AG08395 (cell line): ENCODE data around the gene CD300LD.

Experiments used
- DNase-seq: peaks from one replicate; pipeline ENCODE4 v3.0.0; 2012; ENCODE audit warnings: mixed read lengths, low spot score

The CD300LD gene

DNA sequence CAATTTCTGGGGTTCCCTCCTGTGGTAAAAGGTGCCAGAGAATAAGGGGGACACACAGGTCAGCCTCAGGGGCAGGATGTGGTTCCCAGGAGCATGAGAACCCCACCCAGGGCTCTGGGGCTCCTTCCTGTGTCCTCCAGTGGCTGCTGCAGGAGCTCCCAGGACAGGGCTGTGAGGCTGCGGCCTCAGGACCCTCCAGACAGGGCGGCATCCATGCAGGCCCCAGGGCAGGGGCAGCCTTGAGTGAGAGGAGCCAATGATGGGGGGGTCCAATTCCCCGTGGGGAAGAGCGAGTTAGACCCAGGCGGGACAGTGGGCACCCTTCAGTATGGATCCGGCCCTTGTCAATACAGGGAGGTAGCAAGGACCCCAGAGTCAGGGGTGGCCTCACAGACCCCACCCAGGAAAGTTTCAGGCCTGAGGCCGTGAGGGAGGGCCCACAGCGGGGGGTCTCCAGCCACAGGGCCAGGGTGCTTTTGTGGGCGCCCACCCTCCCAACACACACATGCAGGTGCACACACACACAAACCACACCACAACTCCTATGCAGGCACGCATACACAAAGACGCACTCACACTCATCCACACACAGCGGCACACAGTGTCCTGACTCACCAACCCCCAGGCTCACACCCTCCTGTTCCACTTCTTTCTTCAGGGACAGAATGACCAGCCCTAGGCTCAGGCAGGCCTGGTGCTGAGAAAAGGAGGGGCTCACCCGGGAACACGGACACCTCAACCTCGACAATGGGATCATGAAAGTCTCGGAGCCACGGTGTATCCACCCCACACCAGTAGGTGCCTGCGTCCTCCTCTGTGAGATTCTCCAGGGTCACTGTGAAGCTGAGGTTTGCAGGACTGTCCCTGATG, 48.0 kb downstream of the CD300LD start:
- no peak for DNase-seq

DNA sequence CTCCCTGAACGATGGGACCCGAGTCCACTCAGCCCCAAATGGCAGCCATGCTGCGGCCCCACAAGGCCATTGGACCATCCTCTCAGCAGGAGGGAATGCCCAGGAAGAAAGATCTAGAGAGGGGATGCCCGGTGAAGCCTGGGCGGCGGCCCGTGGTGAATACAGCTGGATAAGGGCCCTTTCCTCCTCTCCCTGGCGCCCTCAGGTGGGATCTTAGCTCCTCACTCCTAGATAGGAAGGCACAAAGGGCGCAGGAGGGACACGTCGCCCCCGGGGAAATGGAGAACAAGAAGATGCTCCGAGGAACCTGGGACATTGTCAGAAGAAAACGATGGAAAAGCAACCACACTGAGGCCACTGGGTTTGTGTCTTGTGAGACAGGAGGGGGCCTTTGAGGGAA, 48.7 kb downstream of the CD300LD start:
- DNase-seq: no peak

DNA sequence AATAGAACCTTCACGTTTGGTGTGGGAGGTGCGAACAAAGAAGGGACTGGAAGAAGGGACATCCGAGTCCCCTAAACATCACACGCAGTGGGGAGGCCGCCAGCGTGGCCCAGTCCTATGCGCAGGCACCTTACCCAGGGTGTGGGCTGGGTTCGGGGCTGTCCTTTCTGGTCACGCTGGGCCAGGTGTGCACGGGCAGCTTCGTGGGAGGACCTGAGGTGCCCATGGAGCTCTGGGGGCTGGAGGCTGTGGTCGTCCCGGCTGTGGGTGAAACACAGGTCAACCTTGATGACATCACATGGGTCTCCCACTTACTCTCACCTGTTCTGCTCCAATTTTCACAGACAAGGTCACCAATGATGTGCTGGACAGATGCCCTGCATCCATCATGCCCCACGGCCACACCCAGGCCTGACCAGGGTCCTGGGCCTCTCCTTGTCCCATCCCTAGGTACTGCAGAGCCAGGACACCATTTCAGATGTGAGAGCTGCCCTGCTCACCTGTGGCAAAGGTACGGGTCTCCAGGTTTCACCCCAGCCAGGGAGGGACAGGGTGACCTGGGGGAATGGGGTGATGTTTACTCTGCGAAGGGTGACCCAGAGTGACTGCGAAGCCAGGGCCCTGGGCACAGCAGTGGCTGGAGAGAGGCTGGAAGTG, 49.2 kb downstream of the CD300LD start:
- DNase-seq: no peak

DNA sequence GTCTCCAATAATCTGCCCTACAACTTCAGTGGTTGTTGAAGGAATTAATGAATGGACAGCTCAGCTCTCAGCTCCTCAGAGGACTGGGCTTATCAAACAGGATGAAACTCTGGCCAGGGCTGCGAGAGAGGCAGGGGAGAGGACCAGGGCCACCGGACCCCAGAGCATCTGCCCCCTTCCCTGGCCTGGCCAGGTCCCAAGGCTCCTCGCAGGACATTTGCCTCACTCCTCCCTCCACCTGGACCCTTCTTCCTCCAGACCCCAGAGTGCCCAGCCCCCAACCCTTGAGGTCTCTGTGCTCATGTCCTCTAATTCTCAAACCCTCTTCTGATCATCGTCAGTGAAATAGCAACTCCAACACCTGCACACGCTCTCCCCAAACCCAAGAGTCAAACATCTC, 49.9 kb downstream of the CD300LD start:
- DNase-seq: no peak

DNA sequence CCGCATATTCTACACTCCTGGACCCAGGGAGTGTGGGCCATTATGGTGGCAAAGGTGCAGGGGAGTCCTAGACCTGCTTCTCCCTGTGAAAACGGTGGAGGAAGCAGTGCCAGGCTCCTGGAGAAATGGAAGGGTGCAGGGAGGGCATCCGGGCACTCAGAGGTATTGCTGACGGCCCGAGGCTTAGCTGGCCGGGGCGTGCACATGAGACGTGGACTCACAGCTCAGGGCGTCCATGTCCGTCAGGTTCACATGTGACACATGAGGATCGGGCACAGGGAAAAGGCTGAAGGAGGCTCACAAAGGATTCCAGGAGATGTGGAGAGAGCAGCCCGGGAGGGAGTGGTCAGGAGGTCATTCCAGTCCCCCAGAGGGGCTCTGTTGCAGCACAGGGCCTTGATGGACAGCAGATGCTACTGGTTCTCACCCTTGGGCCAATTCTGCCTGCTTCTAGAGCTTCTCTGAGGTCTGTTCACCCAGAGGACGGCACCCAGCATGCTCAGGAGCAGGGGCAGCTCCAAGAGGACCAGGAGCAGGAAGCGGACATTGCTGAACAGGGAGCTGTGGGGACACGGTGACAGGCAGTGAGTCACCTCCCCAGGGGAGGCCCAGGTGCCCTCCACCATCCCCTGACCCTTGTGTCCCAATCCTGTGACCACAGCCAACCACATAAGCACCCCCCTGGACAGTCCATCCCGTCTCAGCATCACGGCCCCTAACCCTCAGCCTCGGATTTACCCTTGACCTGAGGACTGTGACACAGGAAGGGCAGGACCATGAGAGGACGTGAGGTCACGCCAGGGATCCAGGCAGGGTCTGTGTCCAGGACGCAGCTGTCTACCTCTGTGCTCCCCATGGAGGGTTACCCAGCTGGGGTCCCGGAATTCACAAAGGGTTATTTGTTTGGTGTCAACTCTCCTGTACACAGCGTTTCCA, 50.6 kb downstream of the CD300LD start:
- no peak for DNase-seq

DNA sequence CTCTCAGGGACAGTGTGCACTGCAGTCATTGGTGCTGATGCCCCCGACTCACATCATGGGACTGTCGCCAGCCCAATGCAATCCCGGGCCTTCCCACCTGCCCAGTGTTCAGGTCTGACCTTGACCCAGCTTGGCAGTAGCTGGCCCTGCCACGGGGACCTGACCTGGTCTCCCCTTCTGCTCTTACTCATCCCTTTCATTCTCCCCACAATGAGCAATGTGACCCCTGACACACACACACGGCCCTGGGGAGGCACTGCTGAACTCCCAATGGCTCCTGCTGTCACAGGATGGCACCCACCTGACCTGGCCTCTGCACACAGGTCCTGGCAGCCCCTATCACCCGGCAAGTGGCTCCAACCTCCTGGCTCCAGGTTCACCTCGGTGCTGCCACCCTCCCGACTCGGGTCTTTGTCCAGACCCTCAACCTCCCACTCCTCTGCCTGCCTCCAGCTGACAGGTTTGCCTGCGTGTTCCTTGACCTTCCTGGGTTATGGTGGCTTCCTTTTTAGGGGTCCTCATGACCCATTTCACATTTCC, 52.7 kb downstream of the CD300LD start:
- no peak for DNase-seq

DNA sequence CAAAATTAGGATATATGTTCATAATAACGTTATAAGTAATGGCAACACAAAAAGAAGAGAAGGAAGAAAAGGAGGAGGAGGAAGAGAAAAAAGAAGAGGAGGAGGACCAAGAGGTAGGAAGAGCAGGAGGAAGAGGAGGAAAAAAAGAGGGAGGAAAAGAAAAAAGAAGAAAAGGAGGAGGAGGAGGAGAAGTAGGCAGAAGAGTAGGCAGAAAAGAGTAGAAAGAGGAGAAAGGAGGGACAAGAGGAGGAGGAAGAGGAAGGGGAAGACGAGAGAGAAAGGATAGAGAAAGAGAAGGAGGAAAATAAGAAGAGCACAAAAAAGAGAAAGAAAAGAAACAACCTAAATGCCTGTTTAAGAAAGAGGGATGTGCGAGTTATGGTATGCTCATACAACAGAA, 55.2 kb downstream of the CD300LD start:
- no peak for DNase-seq

DNA sequence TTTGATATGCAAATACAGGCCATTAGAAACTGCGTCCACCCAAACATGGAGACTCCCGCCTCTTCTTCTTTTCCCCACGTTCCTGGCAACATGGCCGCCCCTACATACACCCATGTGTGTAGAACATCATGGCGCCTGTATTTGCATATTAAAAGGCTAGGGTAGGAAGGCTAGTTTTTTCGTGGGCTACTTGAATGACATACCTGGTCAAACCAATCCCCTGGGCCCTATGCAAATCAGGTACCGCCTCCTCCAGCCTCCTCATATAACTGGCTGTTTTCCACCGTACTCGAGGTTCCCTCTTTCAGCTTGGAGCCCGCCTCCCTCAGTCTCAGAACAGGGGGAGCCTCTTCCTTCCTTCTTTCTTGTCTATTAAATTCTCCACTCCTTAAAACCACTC, 60.0 kb downstream of the CD300LD start:
- DNase-seq: no peak

DNA sequence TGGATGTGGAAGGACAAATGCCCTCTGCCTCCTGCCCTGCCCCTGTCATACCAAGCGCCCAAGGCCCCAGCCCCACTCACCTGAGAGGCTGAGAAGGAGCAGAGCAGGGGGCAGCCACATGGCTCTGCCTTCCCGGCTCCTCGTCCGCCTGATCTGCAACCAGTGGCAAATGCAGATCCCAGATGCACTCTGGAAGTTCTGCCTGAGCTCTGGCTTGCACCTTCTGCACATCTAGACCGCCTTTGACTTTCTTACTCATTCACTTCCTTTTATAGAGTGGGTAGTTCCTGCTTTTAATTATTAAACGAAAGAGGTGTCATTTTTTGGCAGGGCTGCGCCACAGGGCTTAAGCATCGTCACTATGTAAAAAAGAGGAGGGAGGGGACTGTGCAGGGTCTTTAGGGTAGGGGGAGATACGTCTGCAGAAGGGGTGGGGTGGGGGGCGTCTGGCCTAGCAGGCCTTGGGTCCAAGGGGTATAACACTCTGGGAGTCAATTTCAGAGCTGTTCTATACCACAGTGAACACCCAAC, 60.8 kb downstream of the CD300LD start, which contains the start of gene CD300LB:
TSS of gene CD300LB (minus strand) at position 245 of the 531 bp plus-strand sequence. CDS start at position 120, 125 bp downstream.
- no peak for DNase-seq

DNA sequence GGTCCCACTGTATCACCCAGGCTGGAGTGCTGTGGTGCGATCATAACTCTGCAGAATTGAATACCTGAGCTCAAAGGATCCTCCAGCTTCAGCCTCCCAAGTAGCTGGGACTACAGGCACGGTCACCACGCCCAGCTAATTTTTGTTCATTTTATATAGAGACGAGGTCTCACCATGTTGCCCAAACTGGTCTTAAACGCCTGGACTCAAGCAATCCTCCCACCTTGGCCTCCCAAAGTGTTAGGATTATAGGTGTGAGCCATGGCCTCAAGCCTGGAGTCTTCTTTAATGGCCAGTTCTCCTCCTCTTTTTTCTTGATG, 61.3 kb downstream of the CD300LD start:
- DNase-seq: no peak
